Lower leg skin (tissue), 4 donors: ENCODE results near the gene CFAP157. TPM values are rescaled to one million over a fixed set of nuclear protein-coding genes. Genes with fewer than 3 reads are reported as not detected.

Experiments
- DNase-seq, 2 donors: peaks; one replicate each; pipeline ENCODE4 v3.0.0-alpha.2; 2019; ENCODE audit warnings: low spot score in 2 of 2
- H3K4me3 ChIP-seq: fragments of 200-600 bp; sonication (generic); 2 replicates; pipeline ENCODE4 v1.5.1; 2017; ENCODE audit warnings: mild to moderate bottlenecking, low read depth; ENCODE audit not compliant: poor library complexity, severe bottlenecking
- POLR2A ChIP-seq, 2 donors: fragments of 450-650 bp; IDR thresholded peaks; one replicate each; pipeline ENCODE4 v1.6.1; 2016 to 2017; ENCODE audit warnings: antibody characterized with exemption in 2 of 2, mild to moderate bottlenecking in 1 of 2, moderate library complexity in 1 of 2
- WGBS, 2 donors: methylation state at CpG; one replicate each; pipeline ENCODE4 v1.1.5; 2018; 5-methylcytosine and 5-hydroxymethylcytosine counted together
- intact Hi-C: fragments of 100-400 bp; cut with DNase I; formaldehyde crosslinking; loops from one replicate; pipeline ENCODE4 v1.15.0; 2023; ENCODE audit warnings: low total_unique reads
- total RNA-seq, 4 donors: library from RNA; depleted of rRNA; stranded (reverse); fragments of >200 nt; gene quantifications; one replicate each; pipeline ENCODE4 v1.1.0, GENCODE V29; 2016
- TF ChIP-seq, protein P1 (sequence below), 3 donors: fragments of 450-650 bp; IDR thresholded peaks; one replicate each; pipeline ENCODE4 v1.5.1; 2016; ENCODE audit warnings: antibody characterized with exemption in 3 of 3, mild to moderate bottlenecking in 3 of 3, moderate library complexity in 2 of 3

The CFAP157 gene
- total RNA-seq, 4 donors from 2014 or later, result 0.23 TPM; not detected in 3

- intact Hi-C loops, result no loop called here
- no peak for DNase-seq
- TF ChIP-seq, protein P1, sequence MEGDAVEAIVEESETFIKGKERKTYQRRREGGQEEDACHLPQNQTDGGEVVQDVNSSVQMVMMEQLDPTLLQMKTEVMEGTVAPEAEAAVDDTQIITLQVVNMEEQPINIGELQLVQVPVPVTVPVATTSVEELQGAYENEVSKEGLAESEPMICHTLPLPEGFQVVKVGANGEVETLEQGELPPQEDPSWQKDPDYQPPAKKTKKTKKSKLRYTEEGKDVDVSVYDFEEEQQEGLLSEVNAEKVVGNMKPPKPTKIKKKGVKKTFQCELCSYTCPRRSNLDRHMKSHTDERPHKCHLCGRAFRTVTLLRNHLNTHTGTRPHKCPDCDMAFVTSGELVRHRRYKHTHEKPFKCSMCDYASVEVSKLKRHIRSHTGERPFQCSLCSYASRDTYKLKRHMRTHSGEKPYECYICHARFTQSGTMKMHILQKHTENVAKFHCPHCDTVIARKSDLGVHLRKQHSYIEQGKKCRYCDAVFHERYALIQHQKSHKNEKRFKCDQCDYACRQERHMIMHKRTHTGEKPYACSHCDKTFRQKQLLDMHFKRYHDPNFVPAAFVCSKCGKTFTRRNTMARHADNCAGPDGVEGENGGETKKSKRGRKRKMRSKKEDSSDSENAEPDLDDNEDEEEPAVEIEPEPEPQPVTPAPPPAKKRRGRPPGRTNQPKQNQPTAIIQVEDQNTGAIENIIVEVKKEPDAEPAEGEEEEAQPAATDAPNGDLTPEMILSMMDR (IDR thresholded peaks at IDR 0.05), result no peak
- no peak for TF ChIP-seq POLR2A (IDR thresholded peaks at IDR 0.05)
- 74 to 75% methylated on average over 3 of the region's 3 CpGs for WGBS, 2 donors
- H3K4me3 ChIP-seq, result no peak overlapping the region
Measured at GRCh38 chr9:127667127-127667844, 39.5 kb upstream of the CFAP157 start.

DNA sequence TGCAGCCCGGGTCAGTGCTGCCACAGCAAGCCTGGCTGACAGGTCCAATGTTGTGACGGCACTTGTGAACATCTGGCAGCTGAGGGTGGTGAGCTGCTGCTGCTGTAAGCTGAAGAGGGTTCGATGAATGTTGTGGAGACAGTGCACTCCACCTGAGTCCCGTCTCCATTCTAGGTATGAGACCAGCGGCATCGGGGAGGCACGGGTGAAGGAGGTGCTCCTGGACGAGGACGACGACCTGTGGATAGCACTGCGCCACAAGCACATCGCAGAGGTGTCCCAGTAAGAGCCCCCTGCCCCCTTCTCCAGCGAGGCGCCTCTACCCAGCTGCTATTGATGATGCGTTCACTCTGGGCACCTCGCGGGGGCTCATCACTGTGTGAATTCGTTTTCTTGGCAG lies 38.9 kb upstream of the CFAP157 start:
- intact Hi-C loops, result no loop called here
- 89 to 90% methylated on average over 18 of the region's 18 CpGs for WGBS, 2 donors
- DNase-seq, result no peak
- H3K4me3 ChIP-seq, result no peak overlapping the region
- TF ChIP-seq, protein P1 (IDR thresholded peaks at IDR 0.05), result no peak
- no peak for TF ChIP-seq POLR2A (IDR thresholded peaks at IDR 0.05)

DNA sequence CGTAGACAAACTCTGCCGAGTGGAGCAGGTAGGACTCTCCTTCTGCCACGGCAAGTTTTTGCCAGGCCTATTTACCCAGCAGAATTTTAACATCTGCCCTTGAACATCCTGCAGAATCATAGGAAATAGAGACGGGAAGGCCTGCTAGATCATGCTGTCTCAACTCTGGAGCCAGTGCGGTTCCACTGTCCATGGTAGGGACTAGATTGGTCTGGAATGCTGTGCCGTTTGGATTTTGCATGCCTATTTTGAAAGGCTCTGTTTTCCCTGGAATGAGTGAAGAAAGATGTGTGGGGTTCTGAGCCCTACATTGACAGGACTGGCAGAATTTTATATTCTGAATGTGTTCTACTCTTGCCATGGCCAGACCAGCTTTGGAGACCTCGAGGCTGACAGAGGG lies 33.6 kb upstream of the CFAP157 start:
- no peak for DNase-seq
- H3K4me3 ChIP-seq, result no peak overlapping the region
- intact Hi-C loops, result no loop called here
- 88 to 90% methylated on average over 7 of the region's 7 CpGs for WGBS, 2 donors
- TF ChIP-seq, protein P1 (IDR thresholded peaks at IDR 0.05), result no peak
- TF ChIP-seq POLR2A (IDR thresholded peaks at IDR 0.05), result no peak

DNA sequence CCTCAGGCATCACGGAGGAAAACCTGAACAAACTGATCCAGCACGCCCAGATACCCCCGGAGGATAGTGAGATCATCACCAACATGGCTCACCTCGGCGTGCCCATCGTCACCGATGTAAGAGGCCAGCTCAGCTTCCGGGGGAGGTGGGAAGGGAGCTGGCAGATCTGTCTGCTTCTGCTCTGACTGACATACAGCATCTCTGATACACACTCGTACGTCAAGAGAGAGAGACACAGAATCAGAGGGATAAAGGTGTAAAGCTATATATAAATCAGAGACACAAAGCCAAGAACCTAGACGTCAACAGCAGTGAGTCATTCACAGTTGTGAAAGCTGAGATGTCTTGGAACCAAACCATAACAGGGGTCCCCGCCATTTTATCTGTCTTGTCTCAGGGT lies 30.1 kb upstream of the CFAP157 start:
- WGBS, 2 donors, result 81 to 87% methylated on average over 12 of the region's 12 CpGs
- no peak for TF ChIP-seq POLR2A (IDR thresholded peaks at IDR 0.05)
- TF ChIP-seq, protein P1 (IDR thresholded peaks at IDR 0.05), result no peak
- intact Hi-C loops, result no loop called here

GRCh38 chr9:127679506-127679905 lies 27.3 kb upstream of the CFAP157 start:
- intact Hi-C loops, result no loop called here
- no peak for DNase-seq
- 85 to 87% methylated on average over 2 of the region's 2 CpGs for WGBS, 2 donors
- no peak overlapping the region for H3K4me3 ChIP-seq
- no peak for TF ChIP-seq POLR2A (IDR thresholded peaks at IDR 0.05)
- TF ChIP-seq, protein P1 (IDR thresholded peaks at IDR 0.05), result no peak

More for the DNA sequence above, 30.1 kb upstream of the CFAP157 start:
- no peak for DNase-seq
- no peak overlapping the region for H3K4me3 ChIP-seq

DNA sequence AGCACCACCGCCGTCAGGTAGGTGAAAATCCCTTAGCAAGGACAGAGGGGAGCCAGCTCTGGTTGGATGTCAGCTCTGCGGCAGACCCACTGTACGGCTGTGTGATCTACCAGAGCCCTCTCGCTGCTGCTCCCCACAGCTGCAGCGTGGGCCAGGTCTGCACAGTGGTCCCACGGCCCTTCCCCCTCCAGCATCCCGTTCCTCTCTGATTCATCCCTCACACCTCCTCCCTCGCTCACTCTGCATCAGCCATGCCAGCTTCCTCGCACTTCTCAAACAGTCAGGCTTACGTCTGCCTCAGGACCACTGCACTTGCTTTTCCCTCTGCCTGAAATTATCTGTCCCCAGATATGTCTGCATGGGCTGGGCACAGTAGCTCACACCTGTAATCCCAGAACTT lies 26.6 kb upstream of the CFAP157 start:
- 91 to 97% methylated on average over 11 of the region's 11 CpGs for WGBS, 2 donors
- no peak for TF ChIP-seq POLR2A (IDR thresholded peaks at IDR 0.05)
- TF ChIP-seq, protein P1 (IDR thresholded peaks at IDR 0.05), result no peak
- intact Hi-C loops, result loop anchor here (10.0 kb wide), 1 partner anchor 45 kb away; no protein-coding TSS in a partner anchor
- no peak for DNase-seq
- H3K4me3 ChIP-seq, result no peak overlapping the region
